Posterior vena cava (tissue), 2 donors: ENCODE measurements around the gene TEX26. TPM values are rescaled to one million over a fixed set of nuclear protein-coding genes. Genes with fewer than 3 reads are reported as not detected.
"Not testable (repeated sequence)": the region's sequence is repeated elsewhere in the genome, so short reads cannot be mapped to it uniquely, and the experiment has no call there.

Experiments
- DNase-seq: peaks from one replicate; pipeline ENCODE4 v3.0.0-alpha.2; 2020; ENCODE audit warnings: low spot score
- intact Hi-C, 2 donors: fragments of 100-400 bp; cut with DNase I; formaldehyde crosslinking; loops; one replicate each; pipeline versions ENCODE4 v1.14.1 to v1.14.2; 2022 to 2023
- total RNA-seq, 2 donors: library from RNA; stranded (reverse); fragmentation: NEBNext Ultra II Directional; extraction: Animal tissue kit (Norgen Biotek cat#: 25700); gene quantifications; one replicate each; pipeline ENCODE4 v1.2.1, GENCODE V29; 2021
- donor health status: DM: yes; HTN: yes; CAD: no.
- donor health status: DM: yes; HTN: yes; CAD: no.

TEX26 gene
- total RNA-seq, 2 donors from 2014 or later = 0.38 to 0.56 TPM

- no peak for DNase-seq
Observed at GRCh38 chr13:30915691-30916541, 16.5 kb upstream of the TEX26 start.

GRCh38 chr13:30916991-30917390 is 15.5 kb upstream of the TEX26 start:
- no peak for DNase-seq
- intact Hi-C loops = no loop called here

More at GRCh38 chr13:30915691-30916541, 16.5 kb upstream of the TEX26 start:
- intact Hi-C loops = no loop called here

- intact Hi-C loops = no loop called here
- DNase-seq = no peak
Observed at GRCh38 chr13:30918662-30919405, 13.6 kb upstream of the TEX26 start.

- intact Hi-C loops = no loop called here
- DNase-seq = no peak
Observed at GRCh38 chr13:30920162-30920909, 12.1 kb upstream of the TEX26 start.

GRCh38 chr13:30923418-30923817 is 9.0 kb upstream of the TEX26 start:
- no peak for DNase-seq
- intact Hi-C loops = no loop called here

- no peak for DNase-seq
- intact Hi-C loops = no loop called here
Observed at GRCh38 chr13:30924721-30925120, 7.7 kb upstream of the TEX26 start.

GRCh38 chr13:30925429-30925828 is 7.0 kb upstream of the TEX26 start:
- intact Hi-C loops = no loop called here
- DNase-seq = no peak

- intact Hi-C loops = no loop called here
- DNase-seq = no peak
Observed at GRCh38 chr13:30926781-30927180, 5.7 kb upstream of the TEX26 start.

GRCh38 chr13:30927188-30927587 is 5.3 kb upstream of the TEX26 start:
- intact Hi-C loops, DNase-seq: not testable (repeated sequence)

GRCh38 chr13:30927595-30927994 is 4.9 kb upstream of the TEX26 start:
- intact Hi-C loops = no loop called here
- DNase-seq = no peak

GRCh38 chr13:30928978-30929377 is 3.5 kb upstream of the TEX26 start:
- intact Hi-C loops = no loop called here
- no peak for DNase-seq

- DNase-seq = no peak
- intact Hi-C loops = no loop called here
Observed at GRCh38 chr13:30933354-30933670, 856 bp downstream of the TEX26 start.

GRCh38 chr13:30934381-30934780 is 1.9 kb downstream of the TEX26 start:
- intact Hi-C loops = no loop called here
- DNase-seq = no peak

- intact Hi-C loops = no loop called here
- DNase-seq = no peak
Observed at GRCh38 chr13:30934803-30935202, 2.3 kb downstream of the TEX26 start.

GRCh38 chr13:30936971-30937370 is 4.5 kb downstream of the TEX26 start:
- intact Hi-C loops = no loop called here
- no peak for DNase-seq

- intact Hi-C loops = no loop called here
- DNase-seq = no peak
Observed at GRCh38 chr13:30943881-30944280, 11.4 kb downstream of the TEX26 start.

GRCh38 chr13:30957258-30957943 is 24.9 kb downstream of the TEX26 start:
- intact Hi-C loops = no loop called here
- DNase-seq = no peak

GRCh38 chr13:30959678-30960077 is 27.2 kb downstream of the TEX26 start:
- no peak for DNase-seq
- intact Hi-C loops = no loop called here

- intact Hi-C loops = no loop called here
- no peak for DNase-seq
Observed at GRCh38 chr13:30963791-30964190, 31.3 kb downstream of the TEX26 start.

GRCh38 chr13:30965380-30965779 is 32.9 kb downstream of the TEX26 start:
- intact Hi-C loops = no loop called here
- no peak for DNase-seq
